Measurements from ENCODE around the gene GNPTAB.

GNPTAB gene

DNA sequence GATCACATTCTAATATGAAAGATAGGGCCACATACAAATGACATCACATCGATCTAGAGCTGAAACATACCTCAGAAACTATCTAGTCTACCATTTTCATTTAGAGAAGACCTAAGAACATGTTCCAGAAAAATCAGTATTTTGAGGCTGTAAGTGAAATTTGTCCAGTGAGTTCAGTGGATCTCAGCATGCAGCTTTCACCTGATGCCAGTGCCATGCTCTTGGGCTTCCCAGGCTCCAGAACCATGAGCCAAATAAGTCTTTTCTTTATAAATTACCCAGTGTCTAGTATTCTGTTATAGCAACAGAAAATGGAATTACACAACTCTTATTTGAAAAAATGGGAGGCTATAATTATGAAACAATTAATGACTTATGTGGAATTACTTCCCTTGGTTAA lies 124.4 kb downstream of the GNPTAB start:
- no peak for DNase-seq (ENCODE audit: extremely low spot score)
- CTCF ChIA-PET: no interaction called here
- TF ChIP-seq, protein P1, sequence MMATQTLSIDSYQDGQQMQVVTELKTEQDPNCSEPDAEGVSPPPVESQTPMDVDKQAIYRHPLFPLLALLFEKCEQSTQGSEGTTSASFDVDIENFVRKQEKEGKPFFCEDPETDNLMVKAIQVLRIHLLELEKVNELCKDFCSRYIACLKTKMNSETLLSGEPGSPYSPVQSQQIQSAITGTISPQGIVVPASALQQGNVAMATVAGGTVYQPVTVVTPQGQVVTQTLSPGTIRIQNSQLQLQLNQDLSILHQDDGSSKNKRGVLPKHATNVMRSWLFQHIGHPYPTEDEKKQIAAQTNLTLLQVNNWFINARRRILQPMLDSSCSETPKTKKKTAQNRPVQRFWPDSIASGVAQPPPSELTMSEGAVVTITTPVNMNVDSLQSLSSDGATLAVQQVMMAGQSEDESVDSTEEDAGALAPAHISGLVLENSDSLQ (IDR thresholded peaks at IDR 0.05): no peak
- TF ChIP-seq FOXA1 (IDR thresholded peaks at IDR 0.05) (no peak), BHLHE40 (IDR thresholded peaks at IDR 0.05; ENCODE audit: borderline replicate concordance) (no peak), TARDBP (IDR thresholded peaks at IDR 0.05) (no peak), CTBP1 (IDR thresholded peaks at IDR 0.05; ENCODE audit: borderline replicate concordance) (no peak), SUZ12 (IDR thresholded peaks at IDR 0.05) (no peak), ELF4 (IDR thresholded peaks at IDR 0.05) (no peak), FOXM1 (IDR thresholded peaks at IDR 0.05; ENCODE audit: borderline replicate concordance) (no peak)
- POLR2A ChIA-PET: interaction anchor here (1.9 kb wide), 1 partner anchor 9 kb away, joined by 4 read pairs; the partner anchor contains the start of gene CHPT1

DNA sequence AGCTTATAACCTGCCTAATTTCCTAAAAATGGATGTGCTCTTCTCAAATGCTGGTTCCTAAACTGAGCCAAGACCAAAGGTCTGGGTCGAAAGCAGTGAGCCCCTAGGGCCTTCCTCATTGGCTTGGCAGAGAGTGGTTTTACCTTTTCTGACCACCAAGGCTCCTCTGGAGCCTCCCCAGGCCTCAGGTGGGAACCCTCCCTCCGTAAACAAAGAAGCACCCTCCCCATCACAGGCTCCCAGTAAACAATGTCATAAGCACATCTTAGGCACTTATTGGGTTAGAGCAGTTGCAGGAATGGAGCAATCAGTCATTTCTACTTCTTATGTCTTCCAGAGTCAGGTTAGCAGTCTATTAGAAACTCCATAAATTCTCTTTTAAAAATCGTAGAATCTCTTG lies 127.3 kb downstream of the GNPTAB start:
- TF ChIP-seq BHLHE40 (IDR thresholded peaks at IDR 0.05; ENCODE audit: borderline replicate concordance): no peak
- TF ChIP-seq TARDBP (IDR thresholded peaks at IDR 0.05): no peak
- no peak for TF ChIP-seq FOXK2 (IDR thresholded peaks at IDR 0.05)
- TF ChIP-seq SP1 (IDR thresholded peaks at IDR 0.05): no peak
- no peak for TF ChIP-seq CTBP1 (IDR thresholded peaks at IDR 0.05; ENCODE audit: borderline replicate concordance)
- TF ChIP-seq SUZ12 (IDR thresholded peaks at IDR 0.05): no peak
- TF ChIP-seq ZNF384 (IDR thresholded peaks at IDR 0.05): no peak
- no peak for TF ChIP-seq HDGF (IDR thresholded peaks at IDR 0.05; ENCODE audit: borderline replicate concordance)
- TF ChIP-seq ARNT (IDR thresholded peaks at IDR 0.05): no peak
- no peak for TF ChIP-seq ELF4 (IDR thresholded peaks at IDR 0.05)
- TF ChIP-seq FOXM1 (IDR thresholded peaks at IDR 0.05; ENCODE audit: borderline replicate concordance): no peak
- no peak for TF ChIP-seq NFRKB (IDR thresholded peaks at IDR 0.05)
- TF ChIP-seq, protein P1 (IDR thresholded peaks at IDR 0.05): no peak
- ChIA-PET POLR2A (no interaction called here), CTCF (no interaction called here)
- no peak for DNase-seq (ENCODE audit: extremely low spot score)

DNA sequence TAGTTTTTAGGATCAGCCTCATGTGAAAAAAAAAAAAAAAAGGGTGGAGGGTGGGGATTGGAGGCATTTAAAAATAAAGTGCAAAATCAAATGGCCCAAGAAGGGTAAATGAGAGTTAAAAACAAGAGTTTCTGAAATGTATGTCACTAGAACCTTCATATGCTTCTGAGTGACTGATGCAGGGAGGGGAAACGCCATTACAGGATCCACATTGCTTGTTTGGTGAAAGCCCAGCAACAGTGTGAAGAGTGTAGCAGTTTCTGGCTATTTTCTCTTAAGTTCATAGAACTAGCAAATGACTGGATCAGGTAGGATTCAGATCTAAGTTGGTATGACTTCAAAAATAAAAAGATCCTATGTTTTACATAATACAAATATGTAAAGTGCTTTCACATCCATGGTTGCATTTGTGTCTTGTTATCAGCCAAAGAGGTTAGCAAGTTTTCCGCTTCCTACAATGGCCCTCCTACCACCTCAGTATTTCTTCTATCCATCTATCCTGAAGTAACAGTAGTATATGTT lies 130.4 kb downstream of the GNPTAB start:
- POLR2A ChIA-PET: no interaction called here

DNA sequence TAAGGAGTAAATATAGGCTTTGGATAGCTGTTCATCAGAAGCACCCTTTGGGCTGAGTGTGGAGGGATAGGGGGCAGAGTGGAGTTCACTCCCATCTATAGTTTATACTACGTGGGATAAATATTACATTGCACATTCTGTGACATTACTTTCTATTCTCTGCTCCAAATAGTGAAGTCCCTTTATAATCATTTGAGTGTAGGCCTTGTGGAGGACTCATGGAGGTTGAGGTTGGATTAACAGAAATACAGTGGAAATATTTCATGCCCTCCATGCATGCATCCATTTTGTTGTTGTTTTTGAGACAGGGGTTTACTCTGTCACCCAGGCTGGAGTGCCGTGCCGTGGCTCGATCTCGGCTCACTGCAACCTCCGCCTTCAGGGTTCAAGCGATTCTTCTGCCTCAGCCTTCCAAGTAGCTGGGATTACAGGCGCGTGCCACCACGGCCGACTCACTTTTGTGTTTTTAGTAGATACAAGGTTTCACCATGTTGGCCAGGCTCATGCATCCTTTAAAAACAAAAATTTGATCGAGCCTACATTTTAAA lies 131.9 kb downstream of the GNPTAB start:
- no peak for DNase-seq (ENCODE audit: extremely low spot score)
- ChIA-PET CTCF (interaction anchor here (0.9 kb wide), 1 partner anchor 32 kb away, joined by 3 read pairs; no protein-coding TSS in a partner anchor), POLR2A (interaction anchor here (1.7 kb wide), 1 partner anchor 9 kb away, joined by 5 read pairs; no protein-coding TSS in a partner anchor)
- TF ChIP-seq FOXM1 (IDR thresholded peaks at IDR 0.05; ENCODE audit: borderline replicate concordance) (no peak), L3MBTL2 (conservative IDR thresholded peaks at IDR 0.05) (no peak), LEF1 (IDR thresholded peaks at IDR 0.05; ENCODE audit: borderline replicate concordance) (no peak), ARNT (IDR thresholded peaks at IDR 0.05) (no peak), ELF4 (IDR thresholded peaks at IDR 0.05) (no peak), SUZ12 (IDR thresholded peaks at IDR 0.05) (no peak), FOXA1 (IDR thresholded peaks at IDR 0.05) (no peak), BHLHE40 (IDR thresholded peaks at IDR 0.05; ENCODE audit: borderline replicate concordance) (no peak), HDGF (IDR thresholded peaks at IDR 0.05; ENCODE audit: borderline replicate concordance) (no peak), SP1 (IDR thresholded peaks at IDR 0.05) (no peak), ZNF384 (IDR thresholded peaks at IDR 0.05) (no peak), CTBP1 (IDR thresholded peaks at IDR 0.05; ENCODE audit: borderline replicate concordance) (no peak), TARDBP (IDR thresholded peaks at IDR 0.05) (no peak), NFRKB (IDR thresholded peaks at IDR 0.05) (no peak), FOXK2 (IDR thresholded peaks at IDR 0.05) (no peak)
- TF ChIP-seq, protein P1 (IDR thresholded peaks at IDR 0.05): no peak

More for the DNA sequence above, 130.4 kb downstream of the GNPTAB start:
- TF ChIP-seq, protein P1 (IDR thresholded peaks at IDR 0.05): no peak
- TF ChIP-seq BHLHE40 (IDR thresholded peaks at IDR 0.05; ENCODE audit: borderline replicate concordance) (no peak), SP1 (IDR thresholded peaks at IDR 0.05) (no peak), ZNF384 (IDR thresholded peaks at IDR 0.05) (no peak), ARNT (IDR thresholded peaks at IDR 0.05) (no peak), FOXM1 (IDR thresholded peaks at IDR 0.05; ENCODE audit: borderline replicate concordance) (no peak), ELF4 (IDR thresholded peaks at IDR 0.05) (no peak), L3MBTL2 (conservative IDR thresholded peaks at IDR 0.05) (no peak), HDGF (IDR thresholded peaks at IDR 0.05; ENCODE audit: borderline replicate concordance) (no peak), FOXK2 (IDR thresholded peaks at IDR 0.05) (no peak), LEF1 (IDR thresholded peaks at IDR 0.05; ENCODE audit: borderline replicate concordance) (no peak)
- CTCF ChIA-PET: no interaction called here
- no peak for DNase-seq (ENCODE audit: extremely low spot score)

DNA sequence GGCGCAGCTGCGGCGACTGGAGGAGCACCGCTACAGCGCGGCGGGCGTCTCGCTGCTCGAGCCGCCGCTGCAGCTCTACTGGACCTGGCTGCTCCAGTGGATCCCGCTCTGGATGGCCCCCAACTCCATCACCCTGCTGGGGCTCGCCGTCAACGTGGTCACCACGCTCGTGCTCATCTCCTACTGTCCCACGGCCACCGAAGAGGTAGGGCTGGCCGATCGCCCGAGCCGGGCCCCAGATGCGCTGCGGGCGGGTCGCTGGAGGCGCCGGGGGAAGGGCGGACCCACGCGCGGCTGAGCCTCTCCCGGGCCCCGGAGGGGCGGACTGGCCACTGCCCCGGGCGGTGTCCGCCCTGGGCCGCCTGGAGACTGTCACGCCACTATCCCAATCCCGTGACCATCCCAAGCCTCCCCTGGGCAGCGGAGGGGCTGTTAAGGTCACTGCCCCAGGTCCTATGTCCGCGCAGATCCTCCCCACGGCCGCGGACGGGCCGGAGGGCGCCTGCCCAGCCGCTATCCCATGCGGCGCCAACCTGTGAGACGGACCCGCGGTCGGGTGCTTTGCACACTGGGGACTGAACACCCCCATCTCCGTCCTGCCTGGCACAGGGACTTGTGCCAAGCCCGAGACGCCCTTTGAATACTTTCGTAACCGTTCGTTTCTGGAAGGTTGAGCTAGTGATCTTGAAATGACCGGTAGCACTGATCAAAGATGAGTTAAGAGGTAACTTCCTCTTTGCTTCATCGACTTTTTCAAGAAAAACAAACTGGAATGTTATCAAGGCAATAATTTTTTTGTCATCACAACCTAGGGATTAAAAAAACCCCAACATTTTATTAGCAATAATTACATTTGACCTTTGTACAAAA lies 132.6 kb downstream of the GNPTAB start:
- peak; percentile 18 for DNase-seq (ENCODE audit: extremely low spot score)
- CTCF ChIA-PET: interaction anchor here (0.9 kb wide), 1 partner anchor 31 kb away, joined by 3 read pairs; no protein-coding TSS in a partner anchor
- TF ChIP-seq L3MBTL2 (conservative IDR thresholded peaks at IDR 0.05) (no peak), TARDBP (IDR thresholded peaks at IDR 0.05) (no peak), ARNT (IDR thresholded peaks at IDR 0.05) (no peak), ELF4 (IDR thresholded peaks at IDR 0.05) (no peak), FOXA1 (IDR thresholded peaks at IDR 0.05) (no peak), NFRKB (IDR thresholded peaks at IDR 0.05) (no peak), FOXK2 (IDR thresholded peaks at IDR 0.05) (no peak), BHLHE40 (IDR thresholded peaks at IDR 0.05; ENCODE audit: borderline replicate concordance) (no peak), CTBP1 (IDR thresholded peaks at IDR 0.05; ENCODE audit: borderline replicate concordance) (no peak), SUZ12 (IDR thresholded peaks at IDR 0.05) (no peak), ZNF384 (IDR thresholded peaks at IDR 0.05) (no peak), SP1 (IDR thresholded peaks at IDR 0.05) (no peak), HDGF (IDR thresholded peaks at IDR 0.05; ENCODE audit: borderline replicate concordance) (no peak), FOXM1 (IDR thresholded peaks at IDR 0.05; ENCODE audit: borderline replicate concordance) (no peak), LEF1 (IDR thresholded peaks at IDR 0.05; ENCODE audit: borderline replicate concordance) (no peak)
- TF ChIP-seq, protein P1 (IDR thresholded peaks at IDR 0.05): no peak
- POLR2A ChIA-PET: interaction anchor here (0.8 to 1.7 kb wide), 2 partner anchors 9 to 16 kb away, joined by 3 to 5 read pairs; no protein-coding TSS in a partner anchor
